Fibroblast of villous mesenchyme (primary cell): ENCODE data around the gene ANKRD13B. TPM values are rescaled to one million over a fixed set of nuclear protein-coding genes. Genes with fewer than 3 reads are reported as not detected.

Experiments used
- DNase-seq: peaks from one replicate; pipeline ENCODE4 v3.0.0-alpha.2; 2010; ENCODE audit warnings: low read depth
- H3K4me3 ChIP-seq: 2 replicates; pipeline ENCODE4 v1.5.1; 2011; ENCODE audit warnings: low read depth, mild to moderate bottlenecking, low read length
- CTCF ChIP-seq: IDR thresholded peaks from 2 replicates; pipeline ENCODE4 v1.5.1; 2012; ENCODE audit warnings: low read depth, mild to moderate bottlenecking, low read length; ENCODE audit not compliant: insufficient read depth
- total RNA-seq: library from RNA; depleted of rRNA; stranded (reverse); fragments of >200 nt; gene quantifications from 2 replicates; pipeline ENCODE4 v1.2.3, GENCODE V29; 2012

The ANKRD13B gene
- total RNA-seq, 1 donor: 8.6 TPM

- DNase-seq: no peak
- H3K4me3 ChIP-seq: no peak overlapping the region
- TF ChIP-seq CTCF: no peak
These were observed 18.6 kb downstream of the ANKRD13B start for GRCh38 chr17:29611351-29612093.

GRCh38 chr17:29612094-29612403, 19.1 kb downstream of the ANKRD13B start:
- TF ChIP-seq CTCF: no peak
- no peak for DNase-seq

GRCh38 chr17:29612404-29613280, 19.7 kb downstream of the ANKRD13B start:
- TF ChIP-seq CTCF: no peak
- DNase-seq: no peak
- no peak overlapping the region for H3K4me3 ChIP-seq

More at GRCh38 chr17:29612094-29612403, 19.1 kb downstream of the ANKRD13B start:
- no peak overlapping the region for H3K4me3 ChIP-seq

- peak overlapping the region; percentile 45 for H3K4me3 ChIP-seq
- DNase-seq: peak; percentile 91
These were observed 20.5 kb downstream of the ANKRD13B start for GRCh38 chr17:29613352-29613837.

GRCh38 chr17:29613856-29614255, 20.9 kb downstream of the ANKRD13B start:
- no peak for DNase-seq
- no peak for TF ChIP-seq CTCF
- H3K4me3 ChIP-seq: peak overlapping the region; percentile 45

More at GRCh38 chr17:29613352-29613837, 20.5 kb downstream of the ANKRD13B start:
- TF ChIP-seq CTCF: peak; percentile 76

- no peak for TF ChIP-seq CTCF
- no peak for DNase-seq
- no peak overlapping the region for H3K4me3 ChIP-seq
These were observed 21.6 kb downstream of the ANKRD13B start for GRCh38 chr17:29614349-29615047.
